ENCODE data around the gene DICER1. TPM values are rescaled to one million over a fixed set of nuclear protein-coding genes. Genes with fewer than 3 reads are reported as not detected.

DICER1 gene
- total and polyA plus RNA-seq, 7 donors, result 7.2 to 41.5 (median 30.7) TPM

GRCh38 chr14:95132760-95133159 lies 24.6 kb downstream of the DICER1 start:
- no peak for DNase-seq
- peaks cover 13% of the 10 kb centered on the region for H3K4me1 ChIP-seq
- H3K27me3 ChIP-seq (ENCODE audit: insufficient read depth in 3 of 3, low read length in 2 of 3), result no peaks in the 10 kb centered on the region
- H3K36me3 ChIP-seq (ENCODE audit: insufficient read depth in 1 of 2, low read depth in 1 of 2), result peaks cover 0 to 41% of the 10 kb centered on the region in 2 donors
- H3K27ac ChIP-seq, result no peak overlapping the region
- ATAC-seq, result no peak
- H3K4me3 ChIP-seq, result no peak overlapping the region
- TF ChIP-seq, protein P1, sequence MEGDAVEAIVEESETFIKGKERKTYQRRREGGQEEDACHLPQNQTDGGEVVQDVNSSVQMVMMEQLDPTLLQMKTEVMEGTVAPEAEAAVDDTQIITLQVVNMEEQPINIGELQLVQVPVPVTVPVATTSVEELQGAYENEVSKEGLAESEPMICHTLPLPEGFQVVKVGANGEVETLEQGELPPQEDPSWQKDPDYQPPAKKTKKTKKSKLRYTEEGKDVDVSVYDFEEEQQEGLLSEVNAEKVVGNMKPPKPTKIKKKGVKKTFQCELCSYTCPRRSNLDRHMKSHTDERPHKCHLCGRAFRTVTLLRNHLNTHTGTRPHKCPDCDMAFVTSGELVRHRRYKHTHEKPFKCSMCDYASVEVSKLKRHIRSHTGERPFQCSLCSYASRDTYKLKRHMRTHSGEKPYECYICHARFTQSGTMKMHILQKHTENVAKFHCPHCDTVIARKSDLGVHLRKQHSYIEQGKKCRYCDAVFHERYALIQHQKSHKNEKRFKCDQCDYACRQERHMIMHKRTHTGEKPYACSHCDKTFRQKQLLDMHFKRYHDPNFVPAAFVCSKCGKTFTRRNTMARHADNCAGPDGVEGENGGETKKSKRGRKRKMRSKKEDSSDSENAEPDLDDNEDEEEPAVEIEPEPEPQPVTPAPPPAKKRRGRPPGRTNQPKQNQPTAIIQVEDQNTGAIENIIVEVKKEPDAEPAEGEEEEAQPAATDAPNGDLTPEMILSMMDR (IDR thresholded peaks at IDR 0.05), result no peak
- 88 to 96% (median 89%) methylated on average over 5 of the region's 5 CpGs for WGBS, 3 donors
- H3K9me3 ChIP-seq, result no peaks in the 10 kb centered on the region
- intact Hi-C loops (cut with DNase I), result no loop called here

DNA sequence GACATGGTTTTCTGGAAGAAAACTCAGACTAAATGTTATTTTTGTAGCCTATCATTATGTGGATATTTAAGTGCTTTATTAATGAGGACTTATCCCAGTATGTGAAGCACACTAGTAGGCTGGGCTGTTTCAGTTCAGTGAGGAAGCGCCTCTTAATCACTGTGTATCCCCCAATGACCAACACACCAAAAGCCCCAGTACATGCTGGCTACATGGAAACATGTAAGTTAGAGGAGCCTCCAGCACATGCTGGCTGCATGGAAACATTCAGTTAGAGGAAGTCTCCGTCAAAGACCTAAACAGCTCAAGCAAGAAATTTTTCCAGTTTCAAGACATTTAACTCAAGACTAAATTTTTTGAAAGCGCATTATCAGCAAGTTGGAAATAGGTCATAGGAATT lies 26.8 kb downstream of the DICER1 start:
- H3K4me1 ChIP-seq, result peaks cover 10% of the 10 kb centered on the region
- H3K27me3 ChIP-seq (ENCODE audit: insufficient read depth in 3 of 3, low read length in 2 of 3), result no peaks in the 10 kb centered on the region
- intact Hi-C loops (cut with DNase I), result no loop called here
- ATAC-seq, result no peak
- TF ChIP-seq, protein P1 (IDR thresholded peaks at IDR 0.05), result no peak
- H3K36me3 ChIP-seq (ENCODE audit: insufficient read depth in 1 of 2, low read depth in 1 of 2), result peaks cover 0 to 51% of the 10 kb centered on the region in 2 donors
- H3K9me3 ChIP-seq, result no peaks in the 10 kb centered on the region
- H3K27ac ChIP-seq, result no peak overlapping the region
- H3K4me3 ChIP-seq, result no peak overlapping the region
- DNase-seq, result no peak
- 96 to 97% (median 97%) methylated on average over 3 of the region's 3 CpGs for WGBS, 3 donors

DNA sequence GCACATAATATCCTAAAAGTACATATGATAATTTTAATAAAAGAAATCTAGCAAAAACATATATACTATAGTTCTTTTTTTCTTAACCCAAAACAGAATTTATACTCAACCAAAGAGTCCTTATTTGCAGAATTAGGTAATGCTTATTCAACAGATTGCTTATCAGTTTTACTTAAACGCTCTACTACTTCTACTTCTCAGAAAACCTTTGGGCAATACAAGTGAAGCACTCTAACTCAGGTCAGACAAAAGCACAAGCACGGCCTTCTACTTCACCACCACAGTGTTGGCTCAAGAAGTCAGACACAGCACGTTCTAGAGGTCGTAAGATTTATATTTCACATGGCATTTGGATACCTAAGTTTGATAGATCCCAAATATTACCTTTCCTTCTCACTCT lies 29.2 kb downstream of the DICER1 start:
- 55 to 81% (median 65%) methylated on average over 4 of the region's 4 CpGs for WGBS, 3 donors
- no peak overlapping the region for H3K4me3 ChIP-seq
- TF ChIP-seq, protein P1 (IDR thresholded peaks at IDR 0.05), result no peak
- DNase-seq (no peak), ATAC-seq (no peak)
- H3K27me3 ChIP-seq (ENCODE audit: insufficient read depth in 3 of 3, low read length in 2 of 3), result no peaks in the 10 kb centered on the region
- intact Hi-C loops (cut with DNase I), result no loop called here
- H3K4me1 ChIP-seq, result peaks cover 11% of the 10 kb centered on the region
- H3K27ac ChIP-seq, result no peak overlapping the region
- H3K9me3 ChIP-seq, result no peaks in the 10 kb centered on the region
- H3K36me3 ChIP-seq (ENCODE audit: insufficient read depth in 1 of 2, low read depth in 1 of 2), result peaks cover 0 to 63% of the 10 kb centered on the region in 2 donors

GRCh38 chr14:95127531-95127911 lies 29.8 kb downstream of the DICER1 start:
- no peak overlapping the region for H3K27ac ChIP-seq
- peaks cover 11% of the 10 kb centered on the region for H3K4me1 ChIP-seq
- H3K27me3 ChIP-seq (ENCODE audit: insufficient read depth in 3 of 3, low read length in 2 of 3), result no peaks in the 10 kb centered on the region
- ATAC-seq (no peak), DNase-seq (no peak)
- H3K9me3 ChIP-seq, result no peaks in the 10 kb centered on the region
- intact Hi-C loops (cut with DNase I), result no loop called here
- TF ChIP-seq, protein P1 (IDR thresholded peaks at IDR 0.05), result no peak
- no peak overlapping the region for H3K4me3 ChIP-seq
- WGBS, 3 donors, result 77 to 90% (median 86%) methylated on average over 4 of the region's 4 CpGs
- peaks cover 0 to 57% of the 10 kb centered on the region in 2 donors for H3K36me3 ChIP-seq (ENCODE audit: insufficient read depth in 1 of 2, low read depth in 1 of 2)

GRCh38 chr14:95126906-95127530 lies 30.3 kb downstream of the DICER1 start:
- Histone ChIP-seq H3K9me3 (no peaks in the 10 kb centered on the region), H3K4me3 (no peak overlapping the region), H3K36me3 (ENCODE audit: insufficient read depth in 1 of 2, low read depth in 1 of 2) (peaks cover 0 to 56% of the 10 kb centered on the region in 2 donors), H3K27me3 (ENCODE audit: insufficient read depth in 3 of 3, low read length in 2 of 3) (no peaks in the 10 kb centered on the region), H3K27ac (no peak overlapping the region), H3K4me1 (peaks cover 11% of the 10 kb centered on the region)
- WGBS, 3 donors, result 92 to 100% (median 100%) methylated on average over 1 of the region's 1 CpG
- no peak for ATAC-seq
- TF ChIP-seq, protein P1 (IDR thresholded peaks at IDR 0.05), result no peak
- DNase-seq, result no peak
- intact Hi-C loops (cut with DNase I), result no loop called here

Measured in psoas muscle (tissue), 8 donors.